ENCODE measurements around the gene DHRS2.
"Not testable (repeated sequence)": the region's sequence is repeated elsewhere in the genome, so short reads cannot be mapped to it uniquely, and the experiment has no call there.

DHRS2 gene

GRCh38 chr14:23636317-23637211 is at the start of gene DHRS2:
DHRS2 (plus strand) TSS chr14:23636364; CDS start chr14:23638865, 2,501 bp downstream.
- H3K9ac ChIP-seq (ENCODE audit: low read length): no peak within 1 kb of the TSS
- H3K9me3 ChIP-seq (ENCODE audit: low read length): no peaks in the 10 kb centered on the region
- peaks cover 27% of the 10 kb centered on the region for H3K4me1 ChIP-seq (ENCODE audit: insufficient read depth, low read length)
- no peaks in the 10 kb centered on the region for H3K27me3 ChIP-seq (ENCODE audit: control insufficient read depth in 1 of 2, insufficient read depth in 2 of 2, low read length in 2 of 2)
- H3K27ac ChIP-seq (ENCODE audit: low read depth, low read length): no peak within 1 kb of the TSS
- H3K36me3 ChIP-seq (ENCODE audit: insufficient read depth, low read length): no peaks in the 10 kb centered on the region
- no peak within 1 kb of the TSS for H3K4me3 ChIP-seq (ENCODE audit: low read depth in 1 of 2, low read length in 2 of 2)

GRCh38 chr14:23588884-23589598 is 47.1 kb upstream of the DHRS2 start:
- Histone ChIP-seq H3K27me3 (ENCODE audit: control insufficient read depth in 1 of 2, insufficient read depth in 2 of 2, low read length in 2 of 2) (no peaks in the 10 kb centered on the region), H3K4me3 (ENCODE audit: low read depth in 1 of 2, low read length in 2 of 2) (no peak overlapping the region), H3K36me3 (ENCODE audit: insufficient read depth, low read length) (no peaks in the 10 kb centered on the region), H3K9me3 (ENCODE audit: low read length) (no peaks in the 10 kb centered on the region), H3K4me1 (ENCODE audit: insufficient read depth, low read length) (no peaks in the 10 kb centered on the region), H3K27ac (ENCODE audit: low read depth, low read length) (no peak overlapping the region), H3K9ac (ENCODE audit: low read length) (no peak overlapping the region)

- no peaks in the 10 kb centered on the region for H3K4me1 ChIP-seq (ENCODE audit: insufficient read depth, low read length)
- no peak overlapping the region for H3K9ac ChIP-seq (ENCODE audit: low read length)
- no peak overlapping the region for H3K27ac ChIP-seq (ENCODE audit: low read depth, low read length)
Measured at GRCh38 chr14:23589606-23590005, 46.6 kb upstream of the DHRS2 start.

GRCh38 chr14:23590198-23590597 is 46.0 kb upstream of the DHRS2 start:
- Histone ChIP-seq H3K9ac (ENCODE audit: low read length) (no peak overlapping the region), H3K27me3 (ENCODE audit: control insufficient read depth in 1 of 2, insufficient read depth in 2 of 2, low read length in 2 of 2) (no peaks in the 10 kb centered on the region), H3K27ac (ENCODE audit: low read depth, low read length) (no peak overlapping the region), H3K36me3 (ENCODE audit: insufficient read depth, low read length) (no peaks in the 10 kb centered on the region), H3K4me3 (ENCODE audit: low read depth in 1 of 2, low read length in 2 of 2) (no peak overlapping the region), H3K4me1 (ENCODE audit: insufficient read depth, low read length) (no peaks in the 10 kb centered on the region), H3K9me3 (ENCODE audit: low read length) (no peaks in the 10 kb centered on the region)

More at GRCh38 chr14:23589606-23590005, 46.6 kb upstream of the DHRS2 start:
- no peaks in the 10 kb centered on the region for H3K9me3 ChIP-seq (ENCODE audit: low read length)
- H3K27me3 ChIP-seq (ENCODE audit: control insufficient read depth in 1 of 2, insufficient read depth in 2 of 2, low read length in 2 of 2): no peaks in the 10 kb centered on the region
- H3K36me3 ChIP-seq (ENCODE audit: insufficient read depth, low read length): no peaks in the 10 kb centered on the region
- no peak overlapping the region for H3K4me3 ChIP-seq (ENCODE audit: low read depth in 1 of 2, low read length in 2 of 2)

GRCh38 chr14:23594191-23594590 is 42.0 kb upstream of the DHRS2 start:
- not testable (repeated sequence) for H3K4me3 ChIP-seq (ENCODE audit: low read depth in 1 of 2, low read length in 2 of 2); H3K27me3 ChIP-seq (ENCODE audit: control insufficient read depth in 1 of 2, insufficient read depth in 2 of 2, low read length in 2 of 2); H3K9ac ChIP-seq (ENCODE audit: low read length); H3K36me3 ChIP-seq (ENCODE audit: insufficient read depth, low read length); H3K27ac ChIP-seq (ENCODE audit: low read depth, low read length); H3K9me3 ChIP-seq (ENCODE audit: low read length); H3K4me1 ChIP-seq (ENCODE audit: insufficient read depth, low read length)

GRCh38 chr14:23600322-23600707 is 35.8 kb upstream of the DHRS2 start:
- Histone ChIP-seq H3K27me3 (ENCODE audit: control insufficient read depth in 1 of 2, insufficient read depth in 2 of 2, low read length in 2 of 2) (no peaks in the 10 kb centered on the region), H3K9ac (ENCODE audit: low read length) (no peak overlapping the region), H3K27ac (ENCODE audit: low read depth, low read length) (no peak overlapping the region), H3K9me3 (ENCODE audit: low read length) (no peaks in the 10 kb centered on the region), H3K36me3 (ENCODE audit: insufficient read depth, low read length) (no peaks in the 10 kb centered on the region), H3K4me1 (ENCODE audit: insufficient read depth, low read length) (no peaks in the 10 kb centered on the region), H3K4me3 (ENCODE audit: low read depth in 1 of 2, low read length in 2 of 2) (no peak overlapping the region)

- Histone ChIP-seq H3K4me1 (ENCODE audit: insufficient read depth, low read length) (no peaks in the 10 kb centered on the region), H3K36me3 (ENCODE audit: insufficient read depth, low read length) (no peaks in the 10 kb centered on the region), H3K9me3 (ENCODE audit: low read length) (no peaks in the 10 kb centered on the region)
Measured at GRCh38 chr14:23600806-23601205, 35.4 kb upstream of the DHRS2 start.

GRCh38 chr14:23601424-23601823 is 34.7 kb upstream of the DHRS2 start:
- Histone ChIP-seq H3K36me3 (ENCODE audit: insufficient read depth, low read length) (no peaks in the 10 kb centered on the region), H3K9me3 (ENCODE audit: low read length) (no peaks in the 10 kb centered on the region), H3K4me3 (ENCODE audit: low read depth in 1 of 2, low read length in 2 of 2) (no peak overlapping the region), H3K9ac (ENCODE audit: low read length) (no peak overlapping the region), H3K27me3 (ENCODE audit: control insufficient read depth in 1 of 2, insufficient read depth in 2 of 2, low read length in 2 of 2) (no peaks in the 10 kb centered on the region), H3K4me1 (ENCODE audit: insufficient read depth, low read length) (no peaks in the 10 kb centered on the region), H3K27ac (ENCODE audit: low read depth, low read length) (no peak overlapping the region)

More at GRCh38 chr14:23600806-23601205, 35.4 kb upstream of the DHRS2 start:
- Histone ChIP-seq H3K4me3 (ENCODE audit: low read depth in 1 of 2, low read length in 2 of 2) (no peak overlapping the region), H3K27me3 (ENCODE audit: control insufficient read depth in 1 of 2, insufficient read depth in 2 of 2, low read length in 2 of 2) (no peaks in the 10 kb centered on the region), H3K27ac (ENCODE audit: low read depth, low read length) (no peak overlapping the region), H3K9ac (ENCODE audit: low read length) (no peak overlapping the region)

- Histone ChIP-seq H3K9me3 (ENCODE audit: low read length) (no peaks in the 10 kb centered on the region), H3K36me3 (ENCODE audit: insufficient read depth, low read length) (no peaks in the 10 kb centered on the region), H3K27me3 (ENCODE audit: control insufficient read depth in 1 of 2, insufficient read depth in 2 of 2, low read length in 2 of 2) (no peaks in the 10 kb centered on the region), H3K27ac (ENCODE audit: low read depth, low read length) (no peak overlapping the region), H3K9ac (ENCODE audit: low read length) (no peak overlapping the region), H3K4me1 (ENCODE audit: insufficient read depth, low read length) (no peaks in the 10 kb centered on the region), H3K4me3 (ENCODE audit: low read depth in 1 of 2, low read length in 2 of 2) (no peak overlapping the region)
Measured at GRCh38 chr14:23601845-23602180, 34.4 kb upstream of the DHRS2 start.

GRCh38 chr14:23602181-23603095 is 33.7 kb upstream of the DHRS2 start:
- no peak overlapping the region for H3K27ac ChIP-seq (ENCODE audit: low read depth, low read length)
- H3K9ac ChIP-seq (ENCODE audit: low read length): no peak overlapping the region
- no peak overlapping the region for H3K4me3 ChIP-seq (ENCODE audit: low read depth in 1 of 2, low read length in 2 of 2)
- no peaks in the 10 kb centered on the region for H3K4me1 ChIP-seq (ENCODE audit: insufficient read depth, low read length)
- no peaks in the 10 kb centered on the region for H3K27me3 ChIP-seq (ENCODE audit: control insufficient read depth in 1 of 2, insufficient read depth in 2 of 2, low read length in 2 of 2)
- H3K9me3 ChIP-seq (ENCODE audit: low read length): no peaks in the 10 kb centered on the region
- no peaks in the 10 kb centered on the region for H3K36me3 ChIP-seq (ENCODE audit: insufficient read depth, low read length)

GRCh38 chr14:23603103-23603502 is 33.1 kb upstream of the DHRS2 start:
- Histone ChIP-seq H3K9ac (ENCODE audit: low read length) (no peak overlapping the region), H3K36me3 (ENCODE audit: insufficient read depth, low read length) (no peaks in the 10 kb centered on the region), H3K27me3 (ENCODE audit: control insufficient read depth in 1 of 2, insufficient read depth in 2 of 2, low read length in 2 of 2) (no peaks in the 10 kb centered on the region), H3K4me1 (ENCODE audit: insufficient read depth, low read length) (no peaks in the 10 kb centered on the region), H3K27ac (ENCODE audit: low read depth, low read length) (no peak overlapping the region), H3K4me3 (ENCODE audit: low read depth in 1 of 2, low read length in 2 of 2) (no peak overlapping the region), H3K9me3 (ENCODE audit: low read length) (no peaks in the 10 kb centered on the region)
